GM18517 (cell line): Measurements from ENCODE around the gene PAX5.

ENCODE experiments used
- ATAC-seq: cut with Tn5 transposase; IDR thresholded peaks from one replicate; pipeline ENCODE4 v1.9.1; 2021; ENCODE audit warnings: mild to moderate bottlenecking, moderate library complexity; ENCODE audit not compliant: unreplicated experiment

PAX5 gene

DNA sequence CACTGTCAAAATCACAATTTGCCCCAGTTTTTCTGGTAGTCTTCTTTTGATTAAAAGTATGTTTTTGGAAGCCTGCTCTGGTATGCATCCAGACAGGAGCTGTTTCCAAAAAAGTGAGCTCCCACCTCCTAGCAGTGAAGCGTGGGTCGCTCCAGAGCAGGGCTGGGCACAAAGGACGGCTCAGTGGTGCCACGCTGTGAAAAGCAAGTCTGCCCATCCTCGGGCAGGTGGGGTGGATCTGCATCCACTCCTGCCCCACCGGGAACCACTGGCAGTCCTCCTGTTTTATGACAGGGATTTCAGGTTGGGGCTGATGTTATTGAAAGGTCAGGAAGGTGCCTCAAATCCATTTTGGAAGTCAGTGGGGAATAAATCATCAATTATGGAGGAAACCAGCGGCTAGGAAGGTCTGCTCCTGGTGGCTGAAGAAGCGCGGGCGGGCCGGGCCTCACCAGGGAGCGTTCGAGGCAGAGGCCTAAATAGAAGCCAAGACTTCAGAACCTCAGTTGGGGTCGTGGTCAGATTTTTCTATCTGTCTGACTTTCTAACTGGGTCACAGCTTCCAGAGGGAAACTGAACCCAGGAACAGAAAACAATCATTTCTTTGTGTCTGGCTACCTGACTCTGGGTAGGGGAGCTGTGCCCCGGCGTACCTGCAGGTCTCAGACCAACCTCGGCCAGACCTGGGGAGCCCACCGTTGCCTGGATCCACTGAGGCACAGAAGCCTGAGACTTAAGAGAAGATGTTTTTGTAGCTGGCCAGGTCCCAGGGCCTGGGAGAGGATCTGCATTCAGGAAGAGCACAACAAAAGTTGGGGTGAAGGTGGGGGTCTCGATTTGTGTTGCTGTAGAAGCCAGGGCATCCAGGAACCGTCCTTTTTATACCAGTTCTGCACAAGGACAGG lies 168.1 kb downstream of the PAX5 start:
- ATAC-seq: no peak

GRCh38 chr9:36864491-36865410 lies 169.3 kb downstream of the PAX5 start:
- no peak for ATAC-seq

DNA sequence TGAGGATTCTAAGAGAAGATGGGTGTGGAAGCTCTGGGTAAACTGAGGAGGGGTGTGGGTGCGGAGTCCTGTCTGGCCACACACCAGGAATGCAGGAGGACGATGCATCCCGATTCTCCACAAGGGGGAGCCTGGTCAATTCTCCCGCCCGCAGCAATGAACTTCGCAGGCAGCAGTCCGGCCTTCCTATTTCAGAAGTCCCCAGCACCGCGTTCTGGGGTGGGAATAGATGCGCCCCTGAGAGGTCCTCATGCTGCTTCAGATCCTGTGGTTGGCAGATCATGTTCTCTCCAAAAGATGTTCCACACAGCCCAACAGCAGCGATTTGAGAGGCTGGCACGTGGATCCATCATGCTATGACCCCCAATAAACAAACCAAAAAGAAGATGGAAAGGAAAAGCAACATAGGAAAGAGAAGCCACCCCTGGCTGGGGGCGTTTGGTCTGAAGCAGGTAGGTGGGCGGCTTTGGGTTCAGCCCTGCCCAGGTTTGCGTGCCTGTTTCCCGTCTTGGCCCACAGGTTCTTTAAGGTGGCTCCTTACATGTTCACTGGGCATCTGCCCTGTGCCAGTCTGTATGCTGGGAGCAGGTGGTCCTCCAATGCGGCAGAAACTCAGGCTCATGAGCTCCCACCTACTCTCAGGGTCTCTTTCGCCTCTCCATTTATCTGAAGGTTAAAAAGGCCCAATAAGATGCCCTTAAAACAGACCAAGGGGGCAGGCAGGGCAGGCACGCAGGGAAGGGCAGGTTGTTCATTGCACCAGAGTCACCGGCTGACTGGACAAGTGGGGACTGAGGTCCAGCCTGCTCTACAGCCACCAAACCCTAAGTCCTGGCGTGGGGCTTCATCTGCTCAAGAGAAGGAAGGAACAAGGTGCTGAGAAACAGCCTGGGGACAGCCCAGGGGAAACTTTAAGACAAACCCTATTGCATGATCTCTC lies 171.6 kb downstream of the PAX5 start:
- no peak for ATAC-seq

DNA sequence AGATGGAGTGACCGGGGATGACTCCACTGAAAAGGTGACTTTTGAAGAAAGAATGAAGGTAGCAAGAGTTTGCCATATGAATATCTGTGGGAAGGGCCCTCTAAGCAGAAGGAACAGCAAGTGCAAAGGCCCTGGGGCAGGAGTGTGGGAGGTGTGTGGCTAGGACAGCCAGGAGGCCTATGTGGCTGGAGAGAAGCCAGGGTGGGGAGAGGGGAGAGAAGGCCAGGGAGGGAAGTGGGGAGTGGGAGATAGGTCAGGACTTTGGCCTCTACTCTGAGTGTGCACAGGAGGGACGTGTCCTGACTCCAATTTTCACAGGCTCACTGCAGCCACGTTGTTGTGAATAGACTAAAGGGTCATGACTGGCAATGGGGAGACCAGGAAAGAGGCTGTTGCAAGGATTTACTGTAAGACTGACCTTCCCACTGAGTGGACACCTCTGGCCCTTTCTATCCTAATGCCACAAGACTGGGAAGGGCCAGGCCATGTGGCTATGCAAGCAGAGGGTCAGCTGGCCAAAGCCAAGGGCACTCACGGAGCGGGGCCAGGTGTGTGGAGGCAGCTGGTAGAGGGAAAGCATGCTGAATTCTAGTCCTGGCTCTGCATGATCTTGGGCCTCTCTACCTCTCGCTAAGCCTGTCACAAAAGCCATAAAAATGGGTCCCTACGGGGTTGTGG lies 172.4 kb downstream of the PAX5 start:
- no peak for ATAC-seq

GRCh38 chr9:36858805-36859375 lies 175.2 kb downstream of the PAX5 start:
- no peak for ATAC-seq

GRCh38 chr9:36855448-36856315 lies 178.4 kb downstream of the PAX5 start:
- no peak for ATAC-seq

GRCh38 chr9:36854751-36855150 lies 179.3 kb downstream of the PAX5 start:
- ATAC-seq: no peak

- ATAC-seq: no peak
Observed at GRCh38 chr9:36854034-36854433, 180.0 kb downstream of the PAX5 start.

DNA sequence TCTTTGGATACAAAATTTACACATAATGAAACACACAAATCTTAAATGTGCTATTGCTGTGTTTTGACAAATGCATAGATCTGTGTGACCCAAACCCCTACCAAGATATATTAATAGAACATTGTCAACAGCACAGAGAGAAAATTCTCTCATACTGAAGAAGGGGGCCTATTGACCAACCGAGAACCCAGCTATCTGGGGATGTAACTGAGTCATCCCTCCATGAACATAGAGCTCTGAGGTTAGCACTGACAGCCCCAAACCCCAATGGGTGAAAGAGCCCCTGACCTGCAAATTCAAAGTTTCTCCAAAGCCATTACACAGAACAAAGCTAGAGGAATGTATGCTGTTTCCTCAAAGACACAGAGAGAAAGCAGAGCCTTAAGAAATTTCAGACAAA lies 180.8 kb downstream of the PAX5 start:
- no peak for ATAC-seq

DNA sequence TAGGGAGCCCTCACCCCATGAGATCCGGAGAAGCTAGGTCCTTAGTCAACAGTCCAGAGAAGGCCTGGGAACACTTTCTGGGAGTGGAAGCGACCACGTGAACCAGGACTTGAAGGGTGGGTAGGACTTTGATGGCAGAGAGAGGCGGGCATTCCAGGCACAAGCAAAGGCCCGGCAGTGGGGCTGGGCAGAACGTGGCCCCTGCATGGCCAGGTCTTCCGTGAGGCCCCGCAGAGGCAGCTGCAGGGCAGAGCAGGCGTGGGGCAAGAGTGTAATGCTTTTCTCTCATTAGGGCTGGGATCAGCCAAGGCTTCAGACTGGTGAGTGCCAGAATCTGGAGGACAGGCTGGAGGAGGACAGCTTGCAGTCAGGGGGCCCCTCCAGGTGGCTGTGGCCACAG lies 184.1 kb downstream of the PAX5 start:
- no peak for ATAC-seq

- no peak for ATAC-seq
Observed at GRCh38 chr9:36848946-36849345, 185.1 kb downstream of the PAX5 start.

DNA sequence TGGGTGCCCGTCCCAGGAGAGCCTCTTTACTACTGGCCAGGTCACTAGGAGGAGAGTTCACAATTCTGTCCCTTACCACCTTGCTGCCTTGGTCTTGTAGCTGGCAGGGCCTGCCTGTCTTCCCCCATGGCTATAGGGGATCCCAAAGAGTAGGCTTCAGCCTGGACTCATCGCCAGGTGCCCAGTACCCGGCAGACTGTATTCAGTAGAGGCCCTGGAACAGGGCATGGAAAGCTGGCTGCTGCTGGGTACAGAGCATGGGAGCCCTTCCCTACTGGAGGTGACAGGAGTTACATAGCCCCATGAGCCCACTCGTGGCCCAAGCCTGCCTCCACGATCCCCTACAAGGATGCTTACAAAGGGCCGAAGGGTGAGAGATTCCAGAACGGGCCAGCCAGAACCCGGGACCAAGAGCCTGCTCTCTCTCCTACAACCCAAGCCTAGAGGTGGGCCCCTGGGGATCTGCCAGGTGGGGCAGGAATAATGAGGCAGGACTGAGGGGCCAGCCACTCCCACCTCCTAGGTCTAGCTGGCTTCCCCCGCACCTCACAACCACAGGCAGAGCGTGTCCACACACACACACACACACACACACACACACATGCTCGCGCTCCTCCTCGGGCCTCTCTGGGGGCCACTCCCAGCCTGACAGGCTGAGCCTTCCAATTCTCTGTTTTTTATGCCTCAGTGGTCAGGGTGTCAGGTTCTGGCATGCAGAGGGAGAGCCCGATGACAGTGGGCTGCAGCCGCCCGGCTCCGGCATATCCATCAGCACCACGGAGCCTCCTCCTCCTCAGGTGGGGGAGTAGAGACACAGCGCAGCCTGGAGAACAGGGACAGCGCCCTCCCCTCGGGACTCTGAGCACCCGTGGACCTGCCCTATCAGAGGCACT lies 186.0 kb downstream of the PAX5 start:
- ATAC-seq: no peak

- no peak for ATAC-seq
Observed at GRCh38 chr9:36846621-36847020, 187.4 kb downstream of the PAX5 start.

- ATAC-seq: no peak
Observed at GRCh38 chr9:36845844-36846243, 188.2 kb downstream of the PAX5 start.

GRCh38 chr9:36844961-36845360 lies 189.1 kb downstream of the PAX5 start:
- ATAC-seq: no peak

- ATAC-seq: no peak
Observed at GRCh38 chr9:36843964-36844363, 190.1 kb downstream of the PAX5 start.

- ATAC-seq: no peak
Observed at GRCh38 chr9:36842560-36843530, 191.2 kb downstream of the PAX5 start.
